Adrenal gland (tissue), 5 donors: ENCODE measurements around the gene FANCE.

Experiments used
- POLR2A ChIP-seq, 2 donors: fragments of 450-650 bp; IDR thresholded peaks; one replicate each; pipeline ENCODE4 v1.6.1; 2017; ENCODE audit warnings: antibody characterized with exemption in 2 of 2, mild to moderate bottlenecking in 2 of 2, moderate library complexity in 1 of 2
- TF ChIP-seq, protein P1 (sequence below), 6 experiments: fragments of 450-650 bp in 4 of 6; fragments of 200-600 bp in 2 of 6; sonication (generic) in 1 of 6; IDR thresholded peaks; 1 replicate in 5 of 6; 2 replicates in 1 of 6; pipeline versions ENCODE4 v1.5.1 to v1.8.0; 2016 to 2021; ENCODE audit warnings: antibody characterized with exemption in 6 of 6, mild to moderate bottlenecking in 2 of 6, moderate library complexity in 1 of 6
- donor health status: DM: no; HTN: no; CAD: no.

GRCh38 chr6:35511562-35511941, 59.4 kb downstream of the FANCE start:
- TF ChIP-seq, protein P1, sequence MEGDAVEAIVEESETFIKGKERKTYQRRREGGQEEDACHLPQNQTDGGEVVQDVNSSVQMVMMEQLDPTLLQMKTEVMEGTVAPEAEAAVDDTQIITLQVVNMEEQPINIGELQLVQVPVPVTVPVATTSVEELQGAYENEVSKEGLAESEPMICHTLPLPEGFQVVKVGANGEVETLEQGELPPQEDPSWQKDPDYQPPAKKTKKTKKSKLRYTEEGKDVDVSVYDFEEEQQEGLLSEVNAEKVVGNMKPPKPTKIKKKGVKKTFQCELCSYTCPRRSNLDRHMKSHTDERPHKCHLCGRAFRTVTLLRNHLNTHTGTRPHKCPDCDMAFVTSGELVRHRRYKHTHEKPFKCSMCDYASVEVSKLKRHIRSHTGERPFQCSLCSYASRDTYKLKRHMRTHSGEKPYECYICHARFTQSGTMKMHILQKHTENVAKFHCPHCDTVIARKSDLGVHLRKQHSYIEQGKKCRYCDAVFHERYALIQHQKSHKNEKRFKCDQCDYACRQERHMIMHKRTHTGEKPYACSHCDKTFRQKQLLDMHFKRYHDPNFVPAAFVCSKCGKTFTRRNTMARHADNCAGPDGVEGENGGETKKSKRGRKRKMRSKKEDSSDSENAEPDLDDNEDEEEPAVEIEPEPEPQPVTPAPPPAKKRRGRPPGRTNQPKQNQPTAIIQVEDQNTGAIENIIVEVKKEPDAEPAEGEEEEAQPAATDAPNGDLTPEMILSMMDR (IDR thresholded peaks at IDR 0.05), result no peak
- no peak for TF ChIP-seq POLR2A (IDR thresholded peaks at IDR 0.05)
